ENCODE measurements around the gene RNF111.

DNA sequence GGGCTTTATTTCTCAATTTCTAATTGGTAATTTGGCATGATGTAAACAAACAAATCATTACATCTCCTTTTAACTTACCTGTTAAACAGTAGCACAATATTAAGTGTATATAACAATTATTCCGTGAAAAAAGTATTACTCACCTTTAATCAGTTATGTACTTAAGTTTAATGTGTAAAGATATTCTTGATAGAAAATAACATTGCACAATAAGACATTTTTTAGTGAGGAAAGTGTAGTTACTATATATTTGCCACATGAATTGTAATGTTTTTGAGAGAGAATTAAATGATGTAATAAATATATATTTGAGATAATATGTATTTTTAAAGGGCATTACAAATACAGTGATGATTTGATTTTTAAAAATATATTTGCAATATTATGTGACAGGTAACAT is 106.6 kb downstream of the RNF111 start:
- TF ChIP-seq CTCF (IDR thresholded peaks at IDR 0.05) (no peak), POLR2A (IDR thresholded peaks at IDR 0.05) (no peak), EP300 (IDR thresholded peaks at IDR 0.05) (no peak)
